HTR-8/SVneo (cell line): Measurements from ENCODE around the gene CASQ1.

Experiments
- DNase-seq: peaks from one replicate; pipeline ENCODE4 v3.0.0; 2011; ENCODE audit warnings: low spot score, mixed read lengths; ENCODE audit not compliant: insufficient read length
- FAIRE-seq: peaks from 2 replicates; lab custom pipeline; 2011; peaks lifted over from hg19 to GRCh38; lab: Jason Lieb, UNC

Gene CASQ1

DNA sequence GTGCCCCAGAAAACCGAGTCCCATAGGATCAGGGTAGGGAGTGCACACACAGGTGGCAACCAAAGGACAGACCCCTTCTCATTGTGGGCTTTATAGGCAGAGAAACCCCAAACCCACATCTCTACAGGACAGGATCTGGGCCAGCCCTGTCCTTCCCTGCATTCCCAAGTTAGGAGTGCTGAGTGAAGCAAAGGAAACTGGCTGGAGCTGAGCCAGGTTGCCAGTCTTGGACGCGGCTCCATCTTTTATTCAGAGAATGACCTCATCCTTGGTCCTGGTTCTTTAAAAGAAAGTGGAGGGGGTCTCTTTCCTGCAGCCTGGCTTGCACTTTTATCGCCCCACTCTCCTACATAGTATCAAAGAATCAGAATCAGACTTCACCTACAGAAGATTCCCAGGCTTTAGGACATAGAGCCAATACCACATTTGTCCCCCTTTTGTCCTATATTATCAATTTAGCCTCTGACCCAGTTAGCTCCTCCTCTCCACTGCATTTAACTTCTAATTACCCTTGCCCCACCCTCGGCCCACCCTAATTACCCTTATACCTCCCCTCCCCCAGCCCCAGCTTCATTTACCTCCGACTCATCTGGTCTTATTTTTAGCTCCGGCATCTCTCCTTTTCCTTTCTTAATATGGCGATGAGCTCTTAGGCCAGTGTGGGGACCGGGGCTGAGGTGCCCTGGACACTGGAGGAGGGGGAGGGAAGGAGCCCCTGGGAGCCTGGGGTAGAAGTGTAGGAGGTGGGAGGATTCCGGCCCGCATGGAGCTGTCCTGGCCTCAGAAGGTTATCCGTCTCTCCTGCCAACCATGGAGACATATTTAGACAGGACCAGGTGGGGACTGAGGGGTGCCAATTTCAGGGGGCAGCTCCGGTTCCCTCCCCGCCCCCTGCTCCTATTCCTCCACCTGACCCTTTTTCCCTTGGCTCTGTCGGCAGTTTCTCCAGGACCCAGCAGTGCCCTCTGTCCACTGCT lies at the start of gene CASQ1:
Gene CASQ1, plus strand, starts transcription at position 927 of the 977 bp plus-strand sequence. CDS start 177 bp downstream, outside the sequence.
- FAIRE-seq = no peak
- no peak for DNase-seq

- DNase-seq = no peak
- no peak for FAIRE-seq
Measured at GRCh38 chr1:160143695-160144094, 46.7 kb upstream of the CASQ1 start.

DNA sequence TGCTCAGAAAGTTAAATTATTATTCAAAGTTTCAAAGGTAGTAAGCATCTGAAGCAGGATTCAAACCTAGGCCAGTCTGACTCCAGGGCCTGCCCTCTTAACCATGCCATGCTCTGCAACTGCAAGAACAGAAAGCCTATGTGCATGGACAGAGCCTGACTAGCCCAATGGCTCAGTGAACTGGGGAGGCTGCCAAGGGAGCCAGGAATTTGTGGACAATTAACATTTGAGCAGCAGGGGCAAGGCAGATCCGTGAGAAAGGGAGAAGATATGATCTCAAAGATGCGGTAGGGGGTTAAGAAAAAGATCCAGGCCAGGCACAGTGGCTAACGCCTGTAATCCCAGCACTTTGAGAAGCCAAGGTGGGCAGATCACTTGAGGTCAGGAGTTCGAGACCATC lies 45.5 kb upstream of the CASQ1 start:
- no peak for FAIRE-seq
- DNase-seq = peak; percentile 8

DNA sequence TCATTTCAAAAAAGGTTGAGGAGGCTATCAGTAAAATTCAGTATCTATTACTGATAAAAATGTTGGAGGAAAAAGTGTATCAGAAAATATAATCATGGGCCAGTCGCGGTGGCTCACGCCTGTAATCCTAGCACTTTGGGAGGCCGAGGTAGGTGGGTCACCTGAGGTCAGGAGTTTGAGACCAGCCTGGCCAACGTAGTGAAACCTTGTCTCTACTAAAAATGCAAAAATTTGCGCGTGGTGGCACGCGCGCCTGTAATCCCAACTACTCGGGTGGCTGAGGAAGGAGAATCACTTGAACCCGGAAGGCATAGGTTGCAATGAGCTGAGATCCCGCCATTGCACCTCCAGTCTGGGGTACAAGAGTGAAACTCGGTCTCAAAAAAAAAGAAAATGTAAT lies 44.3 kb upstream of the CASQ1 start:
- FAIRE-seq = no peak
- DNase-seq = no peak

DNA sequence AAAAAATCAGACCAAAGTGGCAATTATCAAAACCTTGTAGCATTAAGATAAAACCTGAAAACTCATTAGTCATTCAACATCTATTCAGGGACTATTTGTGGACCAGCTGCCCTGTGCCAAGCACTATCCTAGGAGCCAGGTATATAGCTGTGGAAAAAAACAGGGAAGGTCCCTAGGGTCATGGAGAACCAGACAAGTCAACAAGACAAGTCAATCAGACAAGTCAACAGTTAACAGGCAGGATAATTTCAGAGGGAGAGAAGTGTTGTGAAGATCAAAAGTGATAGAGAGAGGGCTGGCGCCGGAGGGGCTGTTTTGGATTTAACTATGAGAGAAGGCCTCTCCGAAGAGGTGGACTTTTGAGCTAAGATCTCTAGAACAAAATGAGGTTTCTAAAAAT lies 42.3 kb upstream of the CASQ1 start:
- no peak for FAIRE-seq
- DNase-seq = no peak

DNA sequence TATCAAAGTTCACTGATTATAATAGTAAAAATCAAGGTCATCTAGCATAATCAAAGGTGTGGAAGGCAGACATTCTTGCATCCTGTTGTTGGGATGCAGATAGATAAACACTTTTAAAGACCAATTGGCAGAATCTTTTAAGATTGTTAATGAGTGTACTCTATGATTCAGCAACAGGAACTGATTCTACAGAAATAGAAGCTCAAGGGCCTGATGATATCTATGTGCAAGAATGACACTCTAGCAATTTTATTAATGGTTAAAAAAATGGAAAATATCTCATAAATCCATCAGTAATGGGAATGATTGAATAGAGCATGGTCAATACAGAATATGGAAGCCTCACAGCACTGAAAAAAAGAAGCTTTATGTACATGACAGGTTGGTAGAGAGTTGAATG lies 41.1 kb upstream of the CASQ1 start:
- no peak for FAIRE-seq
- no peak for DNase-seq

DNA sequence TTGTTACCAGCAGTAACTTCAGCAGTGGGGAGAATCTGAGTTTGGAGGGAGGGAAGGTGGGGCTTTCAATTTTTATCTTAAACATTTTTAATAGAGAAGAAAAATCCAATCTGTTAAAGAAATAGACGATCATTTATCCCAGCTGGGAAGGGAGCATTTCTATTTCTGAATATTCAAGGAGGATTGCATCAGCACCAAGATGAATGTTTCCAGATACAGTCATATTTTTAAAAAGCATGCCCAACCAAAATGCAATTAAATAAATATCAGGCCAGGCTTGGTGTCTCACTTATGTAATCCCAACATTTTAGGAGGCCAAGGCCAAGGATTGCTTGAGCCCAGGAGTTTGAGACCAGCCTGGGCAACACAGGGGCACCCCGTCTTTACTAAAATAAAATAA lies 40.7 kb upstream of the CASQ1 start:
- FAIRE-seq = no peak

DNA sequence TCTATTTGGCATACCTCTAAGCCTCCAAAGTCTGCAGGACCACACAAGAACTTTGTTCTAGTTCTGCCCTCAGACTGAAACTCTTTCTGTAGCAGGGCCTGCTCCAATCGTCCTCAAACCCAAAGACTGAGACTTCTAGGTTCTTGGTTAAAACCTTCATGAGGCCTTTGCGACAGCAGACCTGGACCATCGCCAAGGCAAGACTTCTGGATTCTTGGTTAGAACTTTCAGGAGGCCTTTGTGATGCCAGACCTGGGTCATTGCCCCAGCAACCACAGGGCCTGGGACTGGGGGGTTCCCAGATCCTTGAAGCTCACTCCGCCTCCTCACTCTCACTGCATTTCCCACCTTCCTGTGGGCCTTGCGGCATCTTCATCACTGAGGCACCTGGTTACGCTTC lies 39.1 kb upstream of the CASQ1 start, which contains the start of gene ATP1A4:
Gene ATP1A4, plus strand, starts transcription at position 301 of the 400 bp plus-strand sequence. CDS start 438 bp downstream, outside the sequence.
- FAIRE-seq (no peak), DNase-seq (no peak)

More for the DNA sequence above, 40.7 kb upstream of the CASQ1 start:
- DNase-seq = no peak

- DNase-seq (no peak), FAIRE-seq (no peak)
Measured at GRCh38 chr1:160154790-160155189, 35.6 kb upstream of the CASQ1 start.

- FAIRE-seq = no peak
Measured at GRCh38 chr1:160156361-160156760, 34.0 kb upstream of the CASQ1 start.

DNA sequence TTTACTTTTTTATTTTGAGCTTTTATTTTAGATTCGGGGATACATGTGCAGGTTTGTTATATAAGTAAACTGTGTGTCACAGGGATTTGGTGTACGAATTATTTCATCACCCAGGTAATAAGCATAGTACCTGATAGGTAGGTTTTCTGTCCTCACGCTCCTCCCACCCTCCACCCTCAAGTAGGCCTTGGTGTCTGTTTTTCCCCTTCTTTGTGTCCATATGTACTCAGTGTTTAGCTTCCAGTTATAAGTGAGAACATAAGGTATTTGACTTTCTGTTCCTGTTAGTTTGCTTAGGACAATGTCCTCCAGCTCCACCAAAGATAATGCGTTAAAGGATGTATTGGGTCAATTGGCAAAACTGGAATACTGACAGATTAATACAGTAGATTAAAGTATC lies 33.2 kb upstream of the CASQ1 start:
- FAIRE-seq (no peak), DNase-seq (no peak)

More at GRCh38 chr1:160156361-160156760, 34.0 kb upstream of the CASQ1 start:
- DNase-seq = no peak

GRCh38 chr1:160158031-160158430 lies 32.3 kb upstream of the CASQ1 start:
- no peak for DNase-seq
- no peak for FAIRE-seq

DNA sequence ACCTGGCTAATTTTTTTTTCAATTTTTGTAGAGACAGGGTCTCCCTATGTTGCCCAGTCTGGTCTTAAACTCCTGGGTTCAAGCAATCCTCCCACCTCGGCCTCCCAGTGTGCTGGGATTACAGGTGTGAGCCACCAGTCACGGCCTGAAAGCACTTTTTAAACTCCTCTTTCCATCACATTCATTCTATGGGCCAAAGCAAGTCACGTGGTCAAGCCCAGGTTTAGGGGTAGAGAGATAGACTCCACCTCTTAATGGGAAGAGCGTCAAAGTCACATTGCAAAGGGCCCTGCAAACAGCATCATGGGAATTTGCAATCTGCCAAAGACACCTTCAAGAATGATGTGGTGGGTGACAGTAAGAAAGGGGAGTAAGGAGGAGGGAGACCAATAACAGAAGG lies 31.8 kb upstream of the CASQ1 start:
- DNase-seq (no peak), FAIRE-seq (no peak)

DNA sequence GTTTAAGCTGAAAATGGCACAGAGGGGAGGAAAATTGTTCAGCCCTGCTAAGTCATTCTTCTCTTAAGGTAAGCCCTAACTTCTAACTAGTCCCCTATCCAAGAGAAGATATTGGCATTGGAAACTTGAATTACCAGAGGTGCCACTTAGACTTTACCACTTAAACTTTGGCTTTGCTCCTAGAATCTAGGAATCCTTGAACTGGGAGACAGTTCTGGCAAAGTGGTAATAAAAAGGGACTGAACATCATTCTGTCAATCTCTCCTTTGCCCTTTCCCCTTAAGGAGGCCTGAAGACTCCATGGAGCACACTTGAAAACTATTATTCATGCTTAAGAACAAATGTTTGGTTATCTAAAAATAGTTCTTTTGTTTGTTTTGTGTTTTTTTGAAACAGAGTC lies 30.5 kb upstream of the CASQ1 start:
- no peak for FAIRE-seq
- DNase-seq = no peak

- DNase-seq (no peak), FAIRE-seq (no peak)
Measured at GRCh38 chr1:160161965-160162705, 28.2 kb upstream of the CASQ1 start.

GRCh38 chr1:160162931-160163330 lies 27.4 kb upstream of the CASQ1 start:
- DNase-seq (no peak), FAIRE-seq (no peak)

DNA sequence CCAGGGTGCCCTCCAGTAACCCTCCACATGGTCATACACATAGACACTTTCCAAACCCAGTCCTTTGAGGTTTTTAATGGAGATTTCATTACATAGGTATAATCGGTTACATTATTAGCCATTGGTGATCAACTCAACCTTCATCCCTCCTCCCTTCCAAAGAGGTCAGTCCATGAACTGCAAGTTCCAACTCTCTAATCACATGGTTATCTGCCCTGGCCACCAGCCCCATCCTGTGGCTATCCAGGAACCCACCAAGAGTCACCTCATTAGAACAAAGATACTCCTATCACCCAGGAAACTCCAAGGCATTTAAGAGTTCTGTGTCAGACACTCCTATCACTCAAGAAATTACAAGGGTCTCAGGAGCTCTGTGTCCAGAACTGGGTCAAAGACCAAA lies 26.8 kb upstream of the CASQ1 start:
- FAIRE-seq = no peak
- DNase-seq = no peak

GRCh38 chr1:160164121-160164520 lies 26.3 kb upstream of the CASQ1 start:
- FAIRE-seq (no peak), DNase-seq (no peak)

- FAIRE-seq (no peak), DNase-seq (no peak)
Measured at GRCh38 chr1:160166166-160166868, 24.1 kb upstream of the CASQ1 start.

DNA sequence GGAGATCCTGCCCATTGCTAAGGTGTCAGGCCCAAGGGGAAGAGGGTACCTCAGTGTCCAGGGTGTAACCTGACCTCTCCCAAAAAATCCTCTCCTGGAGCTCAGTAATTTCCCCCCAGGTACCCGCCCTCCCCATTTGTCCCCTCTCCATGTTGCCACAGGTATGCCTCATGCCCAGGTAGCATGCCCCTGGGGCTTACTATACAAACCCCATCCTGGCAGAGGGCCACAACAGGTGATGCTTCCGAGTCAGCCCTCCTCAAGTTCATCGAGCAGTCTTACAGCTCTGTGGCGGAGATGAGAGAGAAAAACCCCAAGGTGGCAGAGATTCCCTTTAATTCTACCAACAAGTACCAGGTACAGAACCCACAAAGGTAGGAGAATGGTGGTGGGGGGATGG lies 23.3 kb upstream of the CASQ1 start:
- FAIRE-seq (no peak), DNase-seq (no peak)
